Stimulated activated naive CD8-positive, alpha-beta T cell treated with anti-CD3 and anti-CD28 coated beads, Interleukin-15, amount 100 ng/mL, for 72 hours (primary cell): ENCODE data around the gene NIN.
A peak's percentile ranks its signal among the peaks of the same experiment; 100 is the strongest.

Source experiments
- ATAC-seq: fragments of 150-1000 bp; cut with Tn5 transposase; 2 replicates; pipeline ENCODE4 v1.10.0; 2021; ENCODE audit warnings: mild to moderate bottlenecking, moderate library complexity
- DNase-seq, 2 donors: peaks; one replicate each; pipeline ENCODE4 v3.0.0; 2021 to 2022
- H3K27ac Mint-ChIP-seq, 2 donors: one replicate each; pipeline ENCODE4 v1.8.0; 2022; ENCODE audit warnings: mild to moderate bottlenecking in 2 of 2, mixed read lengths in 2 of 2, moderate library complexity in 2 of 2
- H3K27me3 Mint-ChIP-seq: one replicate; pipeline ENCODE4 v1.8.0; 2022; ENCODE audit warnings: mixed read lengths
- H3K4me1 Mint-ChIP-seq: one replicate; pipeline ENCODE4 v1.8.0; 2022; ENCODE audit warnings: mild to moderate bottlenecking, mixed read lengths
- H3K4me3 Mint-ChIP-seq, 2 donors: one replicate each; pipeline ENCODE4 v1.8.0; 2022; ENCODE audit warnings: mild to moderate bottlenecking in 2 of 2, mixed read lengths in 2 of 2, moderate library complexity in 1 of 2
- H3K9me3 Mint-ChIP-seq, 2 donors: one replicate each; pipeline ENCODE4 v1.8.0; 2022; ENCODE audit warnings: mixed read lengths in 2 of 2

Gene NIN

DNA sequence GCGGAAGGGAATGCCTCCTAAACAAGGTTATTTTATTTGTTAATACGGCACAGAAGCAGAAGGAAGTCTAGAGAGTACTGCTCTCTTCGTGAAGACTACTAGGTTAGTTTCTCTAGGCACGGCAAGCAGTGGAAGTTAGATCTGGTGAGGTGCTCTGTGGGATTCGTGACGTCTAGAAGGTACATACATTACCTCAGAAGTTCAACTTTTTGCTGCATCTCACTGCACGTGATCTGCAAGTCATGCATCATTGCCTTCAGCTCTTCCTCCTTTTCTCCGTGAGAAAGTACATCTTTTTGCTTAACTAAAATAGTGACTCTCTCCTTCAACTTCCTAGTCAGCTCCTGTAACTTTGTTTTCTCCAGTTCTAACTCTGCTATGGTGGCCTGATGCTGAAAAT, 74.7 kb downstream of the NIN start:
- Mint-ChIP-seq H3K27me3 (no peaks in the 10 kb centered on the region), H3K9me3 (no peaks in the 10 kb centered on the region), H3K4me3 (no peak overlapping the region), H3K27ac (no peak overlapping the region), H3K4me1 (peaks cover 5% of the 10 kb centered on the region)
- ATAC-seq: no peak
- no peak for DNase-seq

DNA sequence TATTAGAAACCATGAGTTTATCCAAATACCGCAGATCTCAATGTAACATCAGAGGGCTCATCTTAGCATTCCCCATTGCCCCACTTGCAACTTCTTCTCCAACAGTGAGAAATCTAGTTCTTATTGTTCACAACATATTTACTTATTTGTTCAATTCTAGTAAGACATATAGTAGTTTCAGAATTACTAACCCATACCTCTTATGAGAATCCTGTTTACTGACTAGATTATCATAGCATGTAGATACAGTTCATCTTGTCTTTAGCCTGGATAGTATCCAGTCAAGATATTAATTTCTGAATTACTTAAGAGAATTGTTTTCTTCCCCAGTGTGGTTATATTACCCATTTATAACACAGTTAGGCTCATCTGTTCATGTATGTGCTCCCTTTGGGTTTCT, 80.6 kb downstream of the NIN start:
- DNase-seq (no peak), ATAC-seq (peak; percentile 49)
- Mint-ChIP-seq H3K9me3 (no peaks in the 10 kb centered on the region), H3K4me1 (peaks cover 20% of the 10 kb centered on the region), H3K4me3 (no peak overlapping the region), H3K27ac (no peak overlapping the region), H3K27me3 (no peaks in the 10 kb centered on the region)

DNA sequence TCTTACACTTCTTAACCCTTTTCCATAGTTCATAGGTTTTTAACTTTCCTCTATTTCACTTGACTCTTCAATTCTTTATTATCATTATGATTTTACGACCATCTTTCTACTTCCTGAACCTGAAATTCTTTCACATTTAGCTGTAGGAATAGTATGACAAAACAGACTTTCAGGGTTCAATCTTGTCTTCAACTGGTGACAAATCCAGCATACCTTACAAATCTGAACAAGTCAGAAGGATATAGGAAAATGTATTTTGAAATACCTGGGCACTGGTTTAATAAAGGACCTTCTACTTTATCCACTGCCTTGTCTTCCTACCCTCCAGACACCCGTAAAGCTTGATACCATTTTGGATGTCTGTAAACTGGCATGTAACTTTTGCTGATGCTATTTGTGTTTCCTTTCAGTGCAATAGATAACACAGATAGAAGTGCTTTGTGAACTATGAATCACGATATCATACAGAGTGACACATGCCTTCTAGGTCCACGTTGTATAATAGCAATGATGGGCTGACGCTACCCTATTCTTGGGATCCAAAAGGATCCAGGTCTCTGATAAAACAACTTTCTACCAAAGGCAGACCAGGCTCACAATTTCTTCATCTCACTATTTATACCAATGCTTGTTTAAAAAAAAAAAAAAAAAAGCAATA, 85.4 kb downstream of the NIN start:
- H3K9me3 Mint-ChIP-seq: no peaks in the 10 kb centered on the region
- H3K27me3 Mint-ChIP-seq: no peaks in the 10 kb centered on the region
- DNase-seq (no peak), ATAC-seq (no peak)
- peak overlapping the region in 1 of 2 donors; percentile 47 for H3K27ac Mint-ChIP-seq
- peaks cover 28% of the 10 kb centered on the region for H3K4me1 Mint-ChIP-seq
- no peak overlapping the region for H3K4me3 Mint-ChIP-seq

DNA sequence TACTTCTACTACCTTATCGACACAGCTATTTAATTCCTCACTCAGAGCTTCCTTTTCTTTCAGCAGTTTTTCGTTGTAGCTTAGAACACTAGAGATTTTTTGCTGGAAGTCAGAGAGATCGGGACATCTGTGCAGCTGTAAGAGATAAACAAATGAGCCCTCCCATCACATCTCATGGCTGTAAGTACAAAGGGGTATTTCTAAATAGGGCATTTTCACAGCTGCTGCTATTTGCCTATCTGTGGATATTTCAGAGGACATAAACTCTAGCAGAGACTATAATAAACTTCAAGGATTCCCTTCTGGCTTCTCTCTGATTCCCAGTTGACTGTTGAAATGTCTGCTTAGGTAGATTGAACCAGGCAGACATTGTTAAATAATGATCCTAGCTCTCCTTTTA, 86.7 kb downstream of the NIN start:
- no peak for DNase-seq
- Mint-ChIP-seq H3K27ac (peak overlapping the region in 1 of 2 donors; percentile 23), H3K4me1 (peaks cover 34% of the 10 kb centered on the region), H3K9me3 (no peaks in the 10 kb centered on the region), H3K4me3 (no peak overlapping the region), H3K27me3 (no peaks in the 10 kb centered on the region)
- ATAC-seq: no peak

DNA sequence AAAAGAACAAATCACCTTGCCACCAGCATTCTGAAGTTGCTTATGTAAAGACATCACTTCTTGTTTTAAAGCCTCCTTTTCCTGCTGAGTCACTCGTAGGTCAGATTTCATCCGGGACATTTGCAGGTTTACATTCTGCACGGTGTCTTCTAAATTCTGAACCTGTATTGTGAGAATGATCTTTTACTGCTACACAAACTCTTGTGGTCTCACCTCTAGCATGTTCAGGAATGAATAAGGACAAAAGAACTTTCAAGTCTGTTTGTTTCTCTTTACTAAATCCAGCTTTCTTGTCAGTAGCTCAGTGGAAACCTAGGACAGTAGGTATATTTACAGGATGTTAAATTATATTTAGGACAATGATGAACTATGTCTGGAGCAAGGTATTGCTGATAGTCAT, 89.4 kb downstream of the NIN start:
- Mint-ChIP-seq H3K4me1 (peaks cover 51% of the 10 kb centered on the region), H3K27ac (no peak overlapping the region), H3K9me3 (no peaks in the 10 kb centered on the region), H3K27me3 (no peaks in the 10 kb centered on the region), H3K4me3 (no peak overlapping the region)
- no peak for ATAC-seq
- no peak for DNase-seq

DNA sequence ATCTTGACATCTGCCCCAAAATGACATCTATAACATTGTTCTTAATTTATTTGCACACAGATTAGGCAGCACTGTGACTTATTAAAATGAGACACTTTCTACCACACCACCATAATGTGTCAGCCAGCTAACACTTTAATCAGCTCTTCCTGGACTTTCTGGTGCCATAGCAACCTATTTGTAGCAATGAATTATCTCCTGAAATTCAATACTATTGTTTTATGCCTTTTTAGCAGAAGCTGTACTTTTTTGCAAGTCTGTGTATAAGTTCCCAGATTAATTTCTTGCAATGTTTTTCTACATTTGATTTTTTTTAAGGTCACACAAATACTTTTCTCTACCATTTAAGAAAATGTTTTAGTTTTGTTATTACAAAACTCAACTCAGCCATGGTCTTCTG, 90.1 kb downstream of the NIN start:
- Mint-ChIP-seq H3K4me1 (peaks cover 52% of the 10 kb centered on the region), H3K27ac (peak overlapping the region; percentile 80 to 92), H3K27me3 (no peaks in the 10 kb centered on the region), H3K9me3 (no peaks in the 10 kb centered on the region), H3K4me3 (peak overlapping the region in 1 of 2 donors; percentile 20)
- DNase-seq (no peak), ATAC-seq (no peak)

DNA sequence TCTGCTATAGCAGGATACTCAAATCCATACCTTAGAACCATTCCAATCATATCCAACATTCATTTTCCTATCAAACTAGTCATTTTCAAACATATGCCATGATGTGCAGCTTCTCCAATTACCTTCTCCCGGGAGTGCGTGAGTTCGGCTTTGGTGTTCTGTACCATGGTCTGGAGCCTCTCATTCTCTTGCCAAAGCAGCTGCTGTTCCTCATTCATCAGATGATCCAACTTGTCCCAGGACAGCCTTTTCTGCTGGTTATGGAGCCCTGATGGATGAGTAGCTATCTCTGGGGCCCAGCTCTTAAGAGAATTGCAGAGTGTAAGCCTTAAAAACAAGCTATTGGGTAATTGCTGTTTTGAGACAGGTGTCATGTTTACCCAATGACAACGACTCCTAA, 91.8 kb downstream of the NIN start:
- Mint-ChIP-seq H3K27ac (peak overlapping the region in 1 of 2 donors; percentile 7), H3K27me3 (no peaks in the 10 kb centered on the region), H3K9me3 (no peaks in the 10 kb centered on the region), H3K4me3 (no peak overlapping the region), H3K4me1 (peaks cover 52% of the 10 kb centered on the region)
- ATAC-seq (no peak), DNase-seq (no peak)

DNA sequence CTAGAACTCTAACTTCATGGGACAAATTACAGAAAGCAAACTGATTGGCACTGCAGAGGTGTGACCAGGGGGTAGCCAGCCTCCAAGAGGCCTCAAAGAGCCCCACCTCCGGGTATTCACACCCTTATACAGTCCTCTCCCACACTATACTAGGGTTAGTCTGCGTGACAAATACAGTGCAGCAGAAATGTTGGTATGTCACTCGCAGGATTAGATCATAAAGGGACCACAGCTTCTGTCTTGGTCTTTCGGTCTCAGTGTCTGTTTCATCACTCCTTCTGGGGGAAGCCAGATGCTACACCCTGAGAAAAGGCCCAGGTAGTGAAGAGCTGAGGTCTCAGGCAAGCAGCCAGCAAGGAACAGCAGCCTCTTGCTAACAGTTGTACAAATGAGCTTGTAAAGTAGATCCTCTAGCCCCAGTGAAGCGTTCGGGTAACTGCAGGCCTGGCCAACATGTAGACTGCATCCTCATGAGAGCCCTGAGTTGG, 94.0 kb downstream of the NIN start:
- Mint-ChIP-seq H3K4me1 (peaks cover 51% of the 10 kb centered on the region), H3K27ac (peak overlapping the region; percentile 21 to 78), H3K9me3 (no peaks in the 10 kb centered on the region), H3K27me3 (no peaks in the 10 kb centered on the region), H3K4me3 (peak overlapping the region; percentile 9 to 29)
- peak; percentile 100 for ATAC-seq
- DNase-seq: peak; percentile 63 to 79

DNA sequence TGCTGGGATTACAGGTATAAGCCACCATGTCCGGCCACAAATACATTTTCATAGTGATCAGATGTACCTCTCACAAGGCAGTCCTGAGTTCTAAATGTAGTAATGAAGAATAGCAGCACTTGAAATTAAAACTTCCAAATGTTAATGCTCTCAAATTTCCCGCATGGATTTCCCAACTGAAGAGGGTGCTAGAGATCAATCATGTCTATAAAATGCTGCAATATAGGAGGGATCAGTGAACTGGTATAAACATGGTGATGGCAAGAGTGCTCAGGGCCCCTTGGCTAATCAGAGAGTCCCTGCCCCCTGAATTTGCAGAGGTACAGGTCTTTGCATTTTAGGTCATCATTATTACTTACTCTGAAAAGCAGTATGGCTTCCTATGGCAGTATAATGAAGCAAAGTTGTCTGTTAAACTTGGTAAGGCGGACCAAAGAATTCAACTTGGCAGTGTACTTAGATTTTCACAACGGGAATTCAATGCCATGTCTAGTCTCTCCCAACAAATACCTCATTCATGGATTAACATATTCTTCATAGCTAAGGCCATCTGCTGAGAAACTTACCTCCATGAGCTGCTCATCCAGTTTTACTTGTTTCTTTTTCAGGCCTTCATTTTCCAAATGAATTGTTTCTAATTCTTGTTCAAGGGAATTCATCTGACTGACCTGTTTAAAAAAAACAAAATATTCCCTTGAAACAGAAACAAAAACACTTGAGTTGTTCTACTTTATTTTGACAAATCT, 95.8 kb downstream of the NIN start:
- H3K4me3 Mint-ChIP-seq: no peak overlapping the region
- no peak overlapping the region for H3K27ac Mint-ChIP-seq
- no peaks in the 10 kb centered on the region for H3K9me3 Mint-ChIP-seq
- H3K27me3 Mint-ChIP-seq: no peaks in the 10 kb centered on the region
- ATAC-seq (no peak), DNase-seq (no peak)
- H3K4me1 Mint-ChIP-seq: peaks cover 33% of the 10 kb centered on the region

DNA sequence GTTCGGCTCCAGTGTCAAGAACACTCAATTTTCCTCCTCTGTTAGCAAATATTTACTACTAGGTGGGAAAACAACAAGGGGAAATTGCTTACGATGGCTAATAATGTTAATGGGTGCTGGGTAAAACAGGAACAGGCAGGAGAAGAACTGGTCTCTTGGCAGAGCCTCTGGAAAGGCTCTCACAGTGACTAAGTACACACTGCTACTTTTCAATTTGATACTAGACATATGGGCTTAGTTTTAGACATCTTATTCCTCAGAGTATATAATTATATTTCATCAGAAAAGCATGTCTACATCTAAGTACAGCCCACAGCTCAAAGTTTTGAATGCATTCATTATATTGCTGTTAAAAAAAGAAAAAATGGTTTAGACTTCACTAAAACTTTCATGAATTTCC, 97.5 kb downstream of the NIN start:
- no peaks in the 10 kb centered on the region for H3K27me3 Mint-ChIP-seq
- no peak overlapping the region for H3K27ac Mint-ChIP-seq
- no peaks in the 10 kb centered on the region for H3K9me3 Mint-ChIP-seq
- no peak overlapping the region for H3K4me3 Mint-ChIP-seq
- ATAC-seq: no peak
- H3K4me1 Mint-ChIP-seq: peaks cover 18% of the 10 kb centered on the region
- no peak for DNase-seq

DNA sequence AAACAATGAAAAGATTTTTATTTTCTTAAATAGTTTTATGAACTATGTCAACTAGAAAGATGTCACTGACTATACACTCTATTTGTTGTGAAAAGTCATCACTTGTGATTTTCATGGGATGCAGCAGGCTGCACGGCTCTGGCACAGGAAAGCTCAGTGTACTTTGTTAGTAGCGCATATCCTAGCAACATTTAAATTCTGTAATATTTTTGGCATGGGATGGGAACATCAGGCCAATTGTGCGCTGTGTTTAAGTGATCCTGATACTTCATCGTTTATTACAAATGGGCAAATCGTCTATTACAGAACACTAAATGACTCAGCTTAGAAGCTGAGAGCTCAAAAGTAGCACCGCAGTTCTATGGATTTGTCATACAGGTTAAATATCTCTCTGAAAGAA, 102.1 kb downstream of the NIN start:
- Mint-ChIP-seq H3K4me3 (no peak overlapping the region), H3K4me1 (peaks cover 34% of the 10 kb centered on the region), H3K27ac (no peak overlapping the region), H3K9me3 (no peaks in the 10 kb centered on the region), H3K27me3 (no peaks in the 10 kb centered on the region)
- ATAC-seq (no peak), DNase-seq (no peak)

DNA sequence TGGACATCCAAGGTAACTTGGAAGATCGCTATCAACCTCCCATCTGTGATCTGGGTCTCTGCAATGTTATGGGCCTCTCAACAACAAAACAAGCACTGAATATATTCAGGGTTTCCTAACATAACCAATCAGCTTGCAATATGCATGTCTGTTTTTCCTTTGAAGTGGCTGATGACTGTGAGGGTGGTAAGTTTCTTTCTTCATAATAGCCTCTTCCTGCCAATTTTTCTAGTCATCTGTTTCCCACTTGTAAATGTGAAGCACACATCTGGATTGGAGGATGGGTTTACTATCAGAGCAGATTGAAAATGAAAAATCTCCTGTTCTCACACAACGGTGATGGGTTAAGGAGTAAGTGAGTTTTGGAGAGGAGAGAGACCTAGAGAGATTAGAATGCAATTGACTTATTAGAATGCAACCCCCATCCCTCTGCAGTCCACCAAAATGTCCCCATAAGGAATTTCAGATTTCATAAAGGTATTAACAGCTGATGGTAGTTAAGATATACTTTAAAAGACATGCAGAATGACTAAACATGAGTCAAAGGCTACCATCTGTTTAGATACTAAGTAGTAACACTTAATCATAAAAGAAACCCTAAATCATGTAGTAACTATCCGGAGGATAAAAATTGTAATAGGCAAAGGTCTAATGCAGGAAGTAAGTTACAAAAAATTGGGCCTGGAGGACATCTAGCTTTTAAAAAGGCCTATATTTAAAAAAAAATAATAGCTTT, 104.4 kb downstream of the NIN start:
- Mint-ChIP-seq H3K4me3 (peak overlapping the region; percentile 54 to 71), H3K27me3 (no peaks in the 10 kb centered on the region), H3K4me1 (peaks cover 34% of the 10 kb centered on the region), H3K27ac (peak overlapping the region; percentile 89 to 95), H3K9me3 (no peaks in the 10 kb centered on the region)
- peak; percentile 97 for ATAC-seq
- peak; percentile 30 to 42 for DNase-seq

DNA sequence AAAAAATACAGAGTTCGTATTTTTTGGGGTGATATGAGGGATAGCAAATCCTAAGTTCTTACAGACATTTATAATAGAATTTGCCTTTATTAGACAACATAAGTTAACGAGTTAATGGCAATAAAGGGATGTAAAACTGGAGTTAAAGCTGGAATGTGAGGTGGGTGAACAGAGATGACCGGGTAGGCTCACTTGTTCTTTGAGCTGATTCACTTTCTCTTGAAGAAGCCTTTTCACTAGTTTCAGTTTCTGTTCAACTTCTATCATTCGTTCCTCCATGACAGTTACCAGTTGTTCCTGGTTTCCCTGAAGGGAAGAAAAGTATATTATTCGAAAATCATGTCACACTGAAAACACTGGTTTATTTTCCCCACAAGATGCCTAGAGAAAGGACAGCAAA, 105.2 kb downstream of the NIN start:
- no peak for ATAC-seq
- H3K27me3 Mint-ChIP-seq: no peaks in the 10 kb centered on the region
- peak overlapping the region; percentile 89 to 95 for H3K27ac Mint-ChIP-seq
- peaks cover 34% of the 10 kb centered on the region for H3K4me1 Mint-ChIP-seq
- H3K9me3 Mint-ChIP-seq: no peaks in the 10 kb centered on the region
- H3K4me3 Mint-ChIP-seq: peak overlapping the region; percentile 54 to 71
- no peak for DNase-seq

DNA sequence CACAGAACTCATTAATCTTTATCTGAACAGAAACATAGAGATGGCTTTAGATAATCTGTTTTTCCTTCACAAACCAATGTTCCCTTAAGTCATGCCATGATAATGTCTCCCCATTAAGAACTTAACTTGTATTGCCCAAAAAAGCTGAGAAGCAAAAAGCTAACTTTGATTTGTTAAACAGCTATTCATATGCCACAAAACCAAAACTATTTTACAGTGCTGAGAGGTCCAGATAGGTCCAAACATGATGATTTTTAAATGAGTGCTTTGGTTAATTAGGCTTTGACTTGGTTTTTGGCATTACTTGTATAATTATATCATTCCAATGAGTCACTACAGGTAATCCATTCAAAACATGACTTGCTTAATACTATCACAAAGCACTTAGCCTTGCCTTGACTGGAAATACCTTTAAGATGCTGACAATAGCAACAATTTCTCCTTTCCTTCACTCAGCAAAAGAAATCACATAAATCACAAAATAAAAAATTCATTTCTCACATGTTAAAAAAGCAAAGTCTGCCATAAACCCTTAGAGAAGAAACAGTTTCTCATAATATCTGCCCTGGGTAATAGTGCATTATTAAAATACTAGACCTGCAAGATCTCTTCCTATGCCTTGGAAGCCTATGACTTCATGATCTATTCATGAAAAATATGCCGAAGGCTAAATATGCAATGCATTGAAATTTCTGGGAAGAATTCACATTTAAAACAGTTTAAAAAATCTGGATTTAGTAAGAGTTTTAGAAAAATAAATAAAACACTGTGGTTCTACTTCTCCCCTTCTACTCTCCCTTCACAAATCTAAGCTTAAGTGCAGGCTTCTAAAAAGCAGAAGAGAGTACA, 110.8 kb downstream of the NIN start:
- H3K4me3 Mint-ChIP-seq: no peak overlapping the region
- H3K9me3 Mint-ChIP-seq: no peaks in the 10 kb centered on the region
- ATAC-seq: no peak
- H3K27ac Mint-ChIP-seq: no peak overlapping the region
- DNase-seq: no peak
- H3K4me1 Mint-ChIP-seq: peaks cover 10% of the 10 kb centered on the region
- no peaks in the 10 kb centered on the region for H3K27me3 Mint-ChIP-seq

DNA sequence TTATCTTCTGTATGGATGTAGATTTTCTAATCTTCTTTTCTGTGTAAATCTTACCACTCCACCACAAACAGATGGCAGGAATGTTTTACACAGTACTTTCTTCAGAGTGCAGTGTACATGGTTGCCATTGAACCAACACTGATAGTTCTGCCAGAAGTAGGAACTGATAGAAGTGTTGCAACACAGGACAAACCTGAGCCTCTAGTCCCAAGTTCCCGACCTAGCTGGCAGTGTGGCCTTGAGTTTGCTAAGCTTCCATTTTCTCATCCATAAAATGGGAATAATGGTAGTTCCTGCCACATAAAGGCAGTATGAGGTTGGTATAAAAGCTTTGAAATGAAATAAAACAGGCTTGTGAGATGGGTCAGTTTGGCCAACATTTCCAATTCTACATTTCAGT, 112.0 kb downstream of the NIN start:
- DNase-seq (no peak), ATAC-seq (no peak)
- H3K4me1 Mint-ChIP-seq: no peaks in the 10 kb centered on the region
- no peak overlapping the region for H3K4me3 Mint-ChIP-seq
- H3K27me3 Mint-ChIP-seq: no peaks in the 10 kb centered on the region
- no peaks in the 10 kb centered on the region for H3K9me3 Mint-ChIP-seq
- H3K27ac Mint-ChIP-seq: no peak overlapping the region
